Right lobe of liver (tissue), 6 donors: ENCODE measurements around the gene AGFG1. TPM values are rescaled to one million over a fixed set of nuclear protein-coding genes. Genes with fewer than 3 reads are reported as not detected.

Experiments
- ATAC-seq, 4 donors: fragments of 200-7000 bp; cut with Tn5 transposase; one replicate each; pipeline ENCODE4 v1.9.1; 2020; ENCODE audit warnings: mild to moderate bottlenecking in 4 of 4, moderate library complexity in 4 of 4
- DNase-seq, 3 donors: peaks; one replicate each; pipeline ENCODE4 v3.0.0-alpha.2; 2020
- H3K27ac ChIP-seq, 3 donors: fragments of 200-600 bp; one replicate each; pipeline ENCODE4 v1.8.0; 2022
- H3K27me3 ChIP-seq, 2 donors: fragments of 200-600 bp; one replicate each; pipeline ENCODE4 v1.8.0; 2022
- H3K36me3 ChIP-seq, 4 donors: fragments of 200-600 bp; sonication (generic) in 1 of 4; one replicate each; pipeline versions ENCODE4 v1.5.1 to v1.8.0; 2017 to 2022; ENCODE audit warnings: control low read depth in 1 of 4
- H3K4me1 ChIP-seq, 4 donors: fragments of 200-600 bp; sonication (generic) in 1 of 4; one replicate each; pipeline versions ENCODE4 v1.5.1 to v1.8.0; 2017 to 2022; ENCODE audit warnings: control low read depth in 1 of 4
- H3K4me3 ChIP-seq, 3 donors: fragments of 200-600 bp; one replicate each; pipeline ENCODE4 v1.8.0; 2022
- H3K9me3 ChIP-seq, 4 donors: fragments of 200-600 bp; sonication (generic) in 1 of 4; one replicate each; pipeline versions ENCODE4 v1.5.1 to v1.8.0; 2017 to 2022; ENCODE audit warnings: control low read depth in 1 of 4
- CTCF ChIP-seq, 4 donors: fragments of 200-600 bp in 3 of 4; fragments of 450-650 bp in 1 of 4; IDR thresholded peaks; one replicate each; pipeline versions ENCODE4 v1.5.1 to v1.8.0; 2016 to 2022; ENCODE audit warnings: antibody characterized with exemption in 4 of 4, mild to moderate bottlenecking in 2 of 4
- POLR2A ChIP-seq: fragments of 450-650 bp; IDR thresholded peaks from one replicate; pipeline ENCODE4 v1.6.1; 2017; ENCODE audit warnings: antibody characterized with exemption, mild to moderate bottlenecking
- WGBS: methylation state at CpG from one replicate; pipeline ENCODE4 v1.1.6; 2018; ENCODE audit warnings: low coverage, low lambda C conversion rate; ENCODE audit not compliant: insufficient coverage; ENCODE audit errors: missing lambda C conversion rate; 5-methylcytosine and 5-hydroxymethylcytosine counted together
- intact Hi-C, 2 donors: fragments of 100-400 bp; cut with DNase I; formaldehyde crosslinking; loops; one replicate each; pipeline versions ENCODE4 v1.11.2 to v1.14.1; 2022
- total RNA-seq, 6 experiments: library from RNA; depleted of rRNA in 2 of 6; stranded (reverse); fragments of >200 nt in 2 of 6; fragmentation: NEBNext Ultra II Directional in 3 of 6; extraction: Animal tissue kit (Norgen Biotek cat#: 25700) in 3 of 6; gene quantifications; one replicate each; pipeline versions ENCODE4 v1.1.0 to v1.2.4, GENCODE V29; 2016 to 2023
- donor health status: DM: no; HTN: yes; CAD: no.
- donor health status: DM: no; HTN: no; CAD: no.
- donor health status: DM: no; HTN: no; CAD: no.
- donor health status: DM: no; HTN: yes; CAD: no.
- donor health status: DM: no; HTN: yes; CAD: no.

The AGFG1 gene
- total RNA-seq, 6 experiments from 2014 or later: 25.2 to 70.0 (median 39.5) TPM

GRCh38 chr2:227466887-227467600, 4.9 kb upstream of the AGFG1 start:
- peak overlapping the region in 1 of 3 donors; percentile 39 for H3K27ac ChIP-seq

GRCh38 chr2:227471412-227471811, 544 bp upstream of the AGFG1 start:
- Histone ChIP-seq H3K9me3 (no peaks in the 10 kb centered on the region), H3K4me3 (no peak overlapping the region), H3K27ac (no peak overlapping the region), H3K36me3 (no peaks in the 10 kb centered on the region), H3K4me1 (peaks cover 0 to 24% (median 8%) of the 10 kb centered on the region in 4 donors), H3K27me3 (no peaks in the 10 kb centered on the region)
- intact Hi-C loops: no loop called here
- TF ChIP-seq CTCF (IDR thresholded peaks at IDR 0.05) (no peak), POLR2A (no peak)
- no peak for DNase-seq
- 63% methylated on average over 4 of the region's 7 CpGs for WGBS
- ATAC-seq: no peak

More at GRCh38 chr2:227466887-227467600, 4.9 kb upstream of the AGFG1 start:
- DNase-seq (no peak), ATAC-seq (no peak)
- 96% methylated on average over 4 of the region's 5 CpGs for WGBS
- H3K4me3 ChIP-seq: no peak overlapping the region
- H3K27me3 ChIP-seq: no peaks in the 10 kb centered on the region
- H3K36me3 ChIP-seq: no peaks in the 10 kb centered on the region
- TF ChIP-seq POLR2A: no peak
- no peaks in the 10 kb centered on the region for H3K9me3 ChIP-seq
- intact Hi-C loops: no loop called here
- peaks cover 0 to 19% (median 8%) of the 10 kb centered on the region in 4 donors for H3K4me1 ChIP-seq

GRCh38 chr2:227472265-227473121, 537 bp downstream of the AGFG1 start:
- H3K9me3 ChIP-seq: no peaks in the 10 kb centered on the region
- intact Hi-C loops: no loop called here
- TF ChIP-seq POLR2A (no peak), CTCF (IDR thresholded peaks at IDR 0.05) (no peak)
- peak overlapping the region; percentile 58 to 94 (median 71) for H3K27ac ChIP-seq
- no peaks in the 10 kb centered on the region for H3K27me3 ChIP-seq
- peaks cover 0 to 15% (median 5%) of the 10 kb centered on the region in 4 donors for H3K4me1 ChIP-seq
- ATAC-seq: peak; percentile 65 to 79 (median 66)
- peak; percentile 56 to 69 (median 67) for DNase-seq
- 0% methylated on average over 4 of the region's 106 CpGs for WGBS
- H3K4me3 ChIP-seq: peak overlapping the region; percentile 70 to 98 (median 94)
- H3K36me3 ChIP-seq: no peaks in the 10 kb centered on the region

- H3K36me3 ChIP-seq: no peaks in the 10 kb centered on the region
- H3K9me3 ChIP-seq: no peaks in the 10 kb centered on the region
- no peaks in the 10 kb centered on the region for H3K27me3 ChIP-seq
- intact Hi-C loops: no loop called here
- peak in 1 of 4 donors; percentile 11 for ATAC-seq
- H3K4me1 ChIP-seq: peaks cover 0 to 15% (median 5%) of the 10 kb centered on the region in 4 donors
- WGBS: 0% methylated on average over 9 of the region's 9 CpGs
- H3K27ac ChIP-seq: peak overlapping the region; percentile 58 to 94 (median 71)
- TF ChIP-seq POLR2A (no peak), CTCF (IDR thresholded peaks at IDR 0.05) (no peak)
- H3K4me3 ChIP-seq: peak overlapping the region; percentile 70 to 98 (median 94)
- DNase-seq: no peak
Measured at GRCh38 chr2:227473122-227473461, 1.1 kb downstream of the AGFG1 start.

GRCh38 chr2:227473806-227474205, 1.9 kb downstream of the AGFG1 start:
- Histone ChIP-seq H3K27me3 (no peaks in the 10 kb centered on the region), H3K36me3 (no peaks in the 10 kb centered on the region), H3K4me1 (peaks cover 0 to 15% (median 5%) of the 10 kb centered on the region in 4 donors), H3K9me3 (no peaks in the 10 kb centered on the region), H3K27ac (peak overlapping the region in 1 of 3 donors; percentile 3), H3K4me3 (peak overlapping the region in 2 of 3 donors; percentile 70 to 98)
- WGBS: 20% methylated on average over 2 of the region's 2 CpGs
- intact Hi-C loops: no loop called here
- no peak for TF ChIP-seq CTCF (IDR thresholded peaks at IDR 0.05)
- no peak for TF ChIP-seq POLR2A
- ATAC-seq: no peak
- no peak for DNase-seq
